Left renal pelvis (tissue), 4 donors: ENCODE results near the gene LDLRAD2. TPM values are rescaled to one million over a fixed set of nuclear protein-coding genes. Genes with fewer than 3 reads are reported as not detected.
A peak's percentile ranks its signal among the peaks of the same experiment; 100 is the strongest.
"Not testable (repeated sequence)": the region's sequence is repeated elsewhere in the genome, so short reads cannot be mapped to it uniquely, and the experiment has no call there.

Experiments
- DNase-seq, 4 donors: peaks; one replicate each; pipeline ENCODE4 v3.0.0-alpha.2; 2013; ENCODE audit warnings: low read depth in 4 of 4, low spot score in 3 of 4
- polyA plus RNA-seq, 4 donors: library from polyadenylated mRNA; unstranded; fragments of 120-200 nt; gene quantifications; one replicate each; pipeline ENCODE4 v1.2.1, GENCODE V29; 2013; ENCODE audit not compliant: insufficient read length in 4 of 4

The LDLRAD2 gene
- polyA plus RNA-seq, 4 donors: 3.3 to 7.0 (median 6.1) TPM

GRCh38 chr1:21782868-21783678 is 29.0 kb upstream of the LDLRAD2 start, which contains the start of gene USP48:
Gene USP48 (minus strand): TSS chr1:21783149. CDS start chr1:21782957, 192 bp downstream.
- DNase-seq: peak; percentile 90 to 94 (median 92)

- peak in 1 of 4 donors; percentile 91 for DNase-seq
Observed at GRCh38 chr1:21783679-21784603, 28.1 kb upstream of the LDLRAD2 start.

GRCh38 chr1:21785764-21786163 is 26.3 kb upstream of the LDLRAD2 start:
- DNase-seq: not testable (repeated sequence)

GRCh38 chr1:21786640-21787039 is 25.4 kb upstream of the LDLRAD2 start:
- no peak for DNase-seq

GRCh38 chr1:21793104-21793503 is 19.0 kb upstream of the LDLRAD2 start:
- no peak for DNase-seq

- no peak for DNase-seq
Observed at GRCh38 chr1:21794656-21795055, 17.4 kb upstream of the LDLRAD2 start.

GRCh38 chr1:21795075-21795474 is 17.0 kb upstream of the LDLRAD2 start:
- DNase-seq: no peak

- DNase-seq: no peak
Observed at GRCh38 chr1:21799730-21800129, 12.3 kb upstream of the LDLRAD2 start.

GRCh38 chr1:21801100-21801499 is 11.0 kb upstream of the LDLRAD2 start:
- no peak for DNase-seq

GRCh38 chr1:21804536-21804935 is 7.5 kb upstream of the LDLRAD2 start:
- no peak for DNase-seq

GRCh38 chr1:21813542-21813941 is 1.5 kb downstream of the LDLRAD2 start:
- DNase-seq: no peak

- peak in 1 of 4 donors; percentile 8 for DNase-seq
Observed at GRCh38 chr1:21814241-21814918, 2.3 kb downstream of the LDLRAD2 start.

GRCh38 chr1:21814981-21815582 is 3.0 kb downstream of the LDLRAD2 start:
- no peak for DNase-seq

- no peak for DNase-seq
Observed at GRCh38 chr1:21815724-21816321, 3.8 kb downstream of the LDLRAD2 start.

- DNase-seq: no peak
Observed at GRCh38 chr1:21816602-21817302, 4.7 kb downstream of the LDLRAD2 start.

GRCh38 chr1:21818656-21819055 is 6.6 kb downstream of the LDLRAD2 start:
- no peak for DNase-seq

GRCh38 chr1:21820597-21821232 is 8.7 kb downstream of the LDLRAD2 start:
- DNase-seq: no peak

GRCh38 chr1:21821385-21822019 is 9.4 kb downstream of the LDLRAD2 start:
- DNase-seq: no peak
